Adrenal gland (tissue), 5 donors: Measurements from ENCODE around the gene SHD.

ENCODE experiments used
- CTCF ChIP-seq, 6 experiments: fragments of 450-650 bp in 4 of 6; fragments of 200-600 bp in 2 of 6; sonication (generic) in 1 of 6; IDR thresholded peaks; 1 replicate in 5 of 6; 2 replicates in 1 of 6; pipeline versions ENCODE4 v1.5.1 to v1.8.0; 2016 to 2021; ENCODE audit warnings: antibody characterized with exemption in 6 of 6, mild to moderate bottlenecking in 2 of 6, moderate library complexity in 1 of 6
- POLR2A ChIP-seq, 2 donors: fragments of 450-650 bp; IDR thresholded peaks; one replicate each; pipeline ENCODE4 v1.6.1; 2017; ENCODE audit warnings: antibody characterized with exemption in 2 of 2, mild to moderate bottlenecking in 2 of 2, moderate library complexity in 1 of 2
- donor health status: DM: no; HTN: no; CAD: no.

GRCh38 chr19:4337906-4338440 lies 58.9 kb downstream of the SHD start:
- TF ChIP-seq POLR2A (IDR thresholded peaks at IDR 0.05), result peak in 1 of 2 donors; percentile 49
- no peak for TF ChIP-seq CTCF (IDR thresholded peaks at IDR 0.05)
